Activated CD4-positive, alpha-beta T cell treated with anti-CD3 and anti-CD28 coated beads, Interleukin-2, amount 10 ng/mL, durations not matched to agents 24 days and 14 days (primary cell): Measurements from ENCODE around the gene ST6GAL1. TPM values are rescaled to one million over a fixed set of nuclear protein-coding genes. Genes with fewer than 3 reads are reported as not detected.
A peak's percentile ranks its signal among the peaks of the same experiment; 100 is the strongest.

Experiments used
- DNase-seq: peaks from one replicate; pipeline ENCODE4 v3.0.0; 2022
- H3K27ac Mint-ChIP-seq: one replicate; pipeline ENCODE4 v1.8.0; 2022; ENCODE audit warnings: mild to moderate bottlenecking, mixed read lengths
- H3K27me3 Mint-ChIP-seq: one replicate; pipeline ENCODE4 v1.8.0; 2022; ENCODE audit warnings: mixed read lengths
- H3K36me3 Mint-ChIP-seq: one replicate; pipeline ENCODE4 v1.8.0; 2022; ENCODE audit warnings: low read depth, mild to moderate bottlenecking, mixed read lengths
- H3K4me1 Mint-ChIP-seq: one replicate; pipeline ENCODE4 v1.8.0; 2021; ENCODE audit warnings: mixed read lengths
- H3K4me3 Mint-ChIP-seq: one replicate; pipeline ENCODE4 v1.8.0; 2022; ENCODE audit warnings: mild to moderate bottlenecking, moderate library complexity, mixed read lengths
- H3K9me3 Mint-ChIP-seq: one replicate; pipeline ENCODE4 v1.8.0; 2021; ENCODE audit warnings: mixed read lengths
- intact Hi-C: fragments of 100-400 bp; cut with micrococcal nuclease; formaldehyde crosslinking; loops from one replicate; pipeline ENCODE4 v1.15.1; 2023
- total RNA-seq: library from RNA; stranded (reverse); gene quantifications from 2 replicates; pipeline ENCODE4 v1.2.3, GENCODE V29; 2022

The ST6GAL1 gene
- total RNA-seq, 1 donor from 2014 or later = 128 TPM

GRCh38 chr3:186922790-186923189 lies 7.5 kb upstream of the ST6GAL1 start:
- no peak for DNase-seq
- intact Hi-C loops = no loop called here
- Mint-ChIP-seq H3K27ac (no peak overlapping the region), H3K36me3 (no peaks in the 10 kb centered on the region), H3K4me3 (no peak overlapping the region), H3K4me1 (peaks cover 7% of the 10 kb centered on the region), H3K9me3 (no peaks in the 10 kb centered on the region), H3K27me3 (no peaks in the 10 kb centered on the region)

- DNase-seq = no peak
- Mint-ChIP-seq H3K27ac (no peak overlapping the region), H3K4me3 (no peak overlapping the region), H3K36me3 (no peaks in the 10 kb centered on the region), H3K4me1 (peaks cover 6% of the 10 kb centered on the region), H3K27me3 (no peaks in the 10 kb centered on the region), H3K9me3 (no peaks in the 10 kb centered on the region)
- intact Hi-C loops = no loop called here
These were observed 7.1 kb upstream of the ST6GAL1 start for GRCh38 chr3:186923241-186923640.

GRCh38 chr3:186925826-186926225 lies 4.5 kb upstream of the ST6GAL1 start:
- H3K4me3 Mint-ChIP-seq = no peak overlapping the region
- peaks cover 16% of the 10 kb centered on the region for H3K4me1 Mint-ChIP-seq
- H3K9me3 Mint-ChIP-seq = no peaks in the 10 kb centered on the region
- intact Hi-C loops = no loop called here
- H3K27ac Mint-ChIP-seq = no peak overlapping the region
- no peak for DNase-seq
- H3K27me3 Mint-ChIP-seq = no peaks in the 10 kb centered on the region
- no peaks in the 10 kb centered on the region for H3K36me3 Mint-ChIP-seq

GRCh38 chr3:186929186-186929585 lies 1.1 kb upstream of the ST6GAL1 start:
- intact Hi-C loops = no loop called here
- peaks cover 36% of the 10 kb centered on the region for H3K4me1 Mint-ChIP-seq

GRCh38 chr3:186929685-186930084 lies 641 bp upstream of the ST6GAL1 start:
- H3K4me1 Mint-ChIP-seq = peaks cover 36% of the 10 kb centered on the region
- peak overlapping the region; percentile 98 for H3K27ac Mint-ChIP-seq

More at GRCh38 chr3:186929186-186929585, 1.1 kb upstream of the ST6GAL1 start:
- Mint-ChIP-seq H3K4me3 (peak overlapping the region; percentile 23), H3K27ac (peak overlapping the region; percentile 49), H3K27me3 (no peaks in the 10 kb centered on the region), H3K36me3 (peaks cover 20% of the 10 kb centered on the region), H3K9me3 (no peaks in the 10 kb centered on the region)
- DNase-seq = no peak

GRCh38 chr3:186930641-186931531 lies 560 bp downstream of the ST6GAL1 start:
- H3K36me3 Mint-ChIP-seq = peaks cover 32% of the 10 kb centered on the region
- intact Hi-C loops = loop anchor here (1.0 to 10.0 kb wide), 10 partner anchors 22 to 364 kb away; partner anchors contain the start of genes EIF4A2, RPL39L and TBCCD1
- no peaks in the 10 kb centered on the region for H3K27me3 Mint-ChIP-seq
- no peaks in the 10 kb centered on the region for H3K9me3 Mint-ChIP-seq
- H3K27ac Mint-ChIP-seq = peak overlapping the region; percentile 98
- peak overlapping the region; percentile 99 for H3K4me3 Mint-ChIP-seq
- peak; percentile 90 for DNase-seq
- peaks cover 42% of the 10 kb centered on the region for H3K4me1 Mint-ChIP-seq

More at GRCh38 chr3:186929685-186930084, 641 bp upstream of the ST6GAL1 start:
- peak overlapping the region; percentile 99 for H3K4me3 Mint-ChIP-seq
- peaks cover 23% of the 10 kb centered on the region for H3K36me3 Mint-ChIP-seq
- intact Hi-C loops = loop anchor here (1.0 to 10.0 kb wide), 8 partner anchors 47 to 362 kb away; partner anchors contain the start of genes EIF4A2, RPL39L and TBCCD1
- DNase-seq = no peak
- H3K27me3 Mint-ChIP-seq = no peaks in the 10 kb centered on the region
- H3K9me3 Mint-ChIP-seq = no peaks in the 10 kb centered on the region

GRCh38 chr3:186931532-186932280 lies 1.4 kb downstream of the ST6GAL1 start:
- Mint-ChIP-seq H3K27me3 (no peaks in the 10 kb centered on the region), H3K36me3 (peaks cover 32% of the 10 kb centered on the region), H3K9me3 (no peaks in the 10 kb centered on the region), H3K27ac (peak overlapping the region; percentile 98), H3K4me3 (peak overlapping the region; percentile 99), H3K4me1 (peaks cover 44% of the 10 kb centered on the region)
- intact Hi-C loops = loop anchor here (1.0 to 10.0 kb wide), 11 partner anchors 22 to 364 kb away; partner anchors contain the start of genes EIF4A2, RPL39L and TBCCD1
- peak; percentile 93 for DNase-seq

GRCh38 chr3:186932281-186933181 lies 2.2 kb downstream of the ST6GAL1 start:
- peaks cover 35% of the 10 kb centered on the region for H3K36me3 Mint-ChIP-seq
- H3K9me3 Mint-ChIP-seq = no peaks in the 10 kb centered on the region
- DNase-seq = peak; percentile 71

GRCh38 chr3:186933816-186934215 lies 3.5 kb downstream of the ST6GAL1 start:
- Mint-ChIP-seq H3K4me1 (peaks cover 43% of the 10 kb centered on the region), H3K9me3 (no peaks in the 10 kb centered on the region), H3K4me3 (peak overlapping the region; percentile 99), H3K27ac (peak overlapping the region; percentile 45), H3K27me3 (no peaks in the 10 kb centered on the region), H3K36me3 (peaks cover 42% of the 10 kb centered on the region)
- no peak for DNase-seq
- intact Hi-C loops = loop anchor here (1.0 to 10.0 kb wide), 6 partner anchors 19 to 367 kb away; partner anchors contain the start of genes EIF4A2 and TBCCD1

More at GRCh38 chr3:186932281-186933181, 2.2 kb downstream of the ST6GAL1 start:
- Mint-ChIP-seq H3K27me3 (no peaks in the 10 kb centered on the region), H3K27ac (peak overlapping the region; percentile 98), H3K4me3 (peak overlapping the region; percentile 99), H3K4me1 (peaks cover 44% of the 10 kb centered on the region)
- intact Hi-C loops = loop anchor here (1.0 to 10.0 kb wide), 8 partner anchors 21 to 365 kb away; partner anchors contain the start of genes EIF4A2 and TBCCD1

- Mint-ChIP-seq H3K27me3 (no peaks in the 10 kb centered on the region), H3K27ac (no peak overlapping the region), H3K4me1 (peaks cover 37% of the 10 kb centered on the region), H3K4me3 (no peak overlapping the region), H3K9me3 (no peaks in the 10 kb centered on the region), H3K36me3 (peaks cover 44% of the 10 kb centered on the region)
- intact Hi-C loops = loop anchor here (10.0 kb wide), 1 partner anchor 230 kb away; no protein-coding TSS in a partner anchor
- no peak for DNase-seq
These were observed 4.8 kb downstream of the ST6GAL1 start for GRCh38 chr3:186935133-186935532.

- H3K36me3 Mint-ChIP-seq = peaks cover 44% of the 10 kb centered on the region
- peak overlapping the region; percentile 17 for H3K27ac Mint-ChIP-seq
- no peaks in the 10 kb centered on the region for H3K27me3 Mint-ChIP-seq
- H3K9me3 Mint-ChIP-seq = no peaks in the 10 kb centered on the region
- H3K4me1 Mint-ChIP-seq = peaks cover 31% of the 10 kb centered on the region
- intact Hi-C loops = loop anchor here (10.0 kb wide), 1 partner anchor 228 kb away; no protein-coding TSS in a partner anchor
- DNase-seq = no peak
- H3K4me3 Mint-ChIP-seq = no peak overlapping the region
These were observed 6.9 kb downstream of the ST6GAL1 start for GRCh38 chr3:186937017-186937875.

GRCh38 chr3:186938716-186939115 lies 8.4 kb downstream of the ST6GAL1 start:
- H3K4me1 Mint-ChIP-seq = peaks cover 18% of the 10 kb centered on the region
- H3K36me3 Mint-ChIP-seq = peaks cover 41% of the 10 kb centered on the region

More at GRCh38 chr3:186938716-186939115, 8.4 kb downstream of the ST6GAL1 start:
- no peaks in the 10 kb centered on the region for H3K27me3 Mint-ChIP-seq
- H3K4me3 Mint-ChIP-seq = no peak overlapping the region
- no peaks in the 10 kb centered on the region for H3K9me3 Mint-ChIP-seq
- no peak for DNase-seq
- H3K27ac Mint-ChIP-seq = no peak overlapping the region
- intact Hi-C loops = loop anchor here (10.0 kb wide), 1 partner anchor 226 kb away; no protein-coding TSS in a partner anchor
